Kidney (tissue), 22 donors: ENCODE results near the gene FUS. TPM values are rescaled to one million over a fixed set of nuclear protein-coding genes. Genes with fewer than 3 reads are reported as not detected.

Source experiments
- DNase-seq, 5 donors: peaks; one replicate each; pipeline ENCODE4 v3.0.0-alpha.2; 2013 to 2020
- FAIRE-seq: peaks from 2 replicates; lab custom pipeline; 2012; peaks lifted over from hg19 to GRCh38; lab: Jason Lieb, UNC
- H3K27ac ChIP-seq, 2 donors: one replicate each; pipeline ENCODE4 v1.7.0; 2013; ENCODE audit warnings: low read depth in 2 of 2, low read length in 2 of 2, inconsistent platforms in 1 of 2
- H3K27me3 ChIP-seq: one replicate; pipeline ENCODE4 v1.7.1; 2013; ENCODE audit warnings: low read length, inconsistent platforms; ENCODE audit not compliant: control insufficient read depth, insufficient read depth
- H3K36me3 ChIP-seq, 3 donors: one replicate each; pipeline versions ENCODE4 v1.7.0 to v1.7.1; 2013; ENCODE audit warnings: low read length in 3 of 3, control low read depth in 1 of 3, inconsistent platforms in 1 of 3; ENCODE audit not compliant: insufficient read depth in 3 of 3, control insufficient read depth in 2 of 3
- H3K4me1 ChIP-seq, 3 donors: one replicate each; pipeline versions ENCODE4 v1.7.0 to v1.7.1; 2013; ENCODE audit warnings: low read length in 3 of 3, inconsistent platforms in 1 of 3, low read depth in 1 of 3; ENCODE audit not compliant: control insufficient read depth in 2 of 3, insufficient read depth in 2 of 3
- H3K4me3 ChIP-seq, 3 donors: one replicate each; pipeline versions ENCODE4 v1.7.0 to v1.8.1; 2013; ENCODE audit warnings: low read length in 3 of 3, control low read depth in 1 of 3, inconsistent platforms in 1 of 3
- H3K9ac ChIP-seq, 3 donors: one replicate each; pipeline versions ENCODE4 v1.7.0 to v1.7.1; 2013; ENCODE audit warnings: low read length in 3 of 3, control low read depth in 1 of 3, inconsistent platforms in 1 of 3
- H3K9me3 ChIP-seq, 3 donors: one replicate each; pipeline versions ENCODE4 v1.7.0 to v1.7.1; 2013; ENCODE audit warnings: low read length in 3 of 3, control low read depth in 1 of 3, inconsistent platforms in 1 of 3; ENCODE audit not compliant: control insufficient read depth in 2 of 3, insufficient read depth in 1 of 3
- CTCF ChIP-seq: IDR thresholded peaks from 3 replicates; pipeline ENCODE4 v1.5.1; 2012; ENCODE audit warnings: mild to moderate bottlenecking, moderate library complexity, borderline replicate concordance; ENCODE audit not compliant: insufficient read depth; ENCODE audit errors: extremely low read depth
- intact Hi-C: fragments of 100-400 bp; cut with DNase I; formaldehyde crosslinking; loops from one replicate; pipeline ENCODE4 v1.11.1; 2022
- long read RNA-seq, 10 donors: library from polyadenylated mRNA in 1 of 10; unstranded in 1 of 10; transcript quantifications; one replicate each; pipeline ENCODE4 v2.0.0 and lab custom pipeline, GENCODE V29; 2021 to 2026
- polyA plus RNA-seq: library from polyadenylated mRNA; stranded (reverse); fragments of 350-450 nt; fragmentation: Illumina TruSeq; extraction: RNeasy Lipid Tissue Mini Kit (QIAGEN cat#74804); gene quantifications from one replicate; pipeline ENCODE4 v1.2.3, GENCODE V29; 2014; ENCODE audit warnings: low read depth, low replicate concordance; ENCODE audit not compliant: insufficient read depth
- total RNA-seq: library from RNA; stranded (reverse); fragmentation: NEBNext Ultra II Directional; extraction: Animal tissue kit (Norgen Biotek cat#: 25700); gene quantifications from one replicate; pipeline ENCODE4 v1.2.1, GENCODE V29; 2021
- donor health status: control.
- donor health status: control.
- donor health status: control.
- donor health status: control.
- donor health status: control.
- donor health status: DM: yes; HTN: yes; CAD: no.
- donor health status: Normal renal cell carcinoma (clear cell type).

Gene FUS
- total RNA-seq (333 TPM), polyA plus RNA-seq (180 TPM)
- long read RNA-seq, donor 1, full-length matches to known transcripts: 52 of 166 reads
- long read RNA-seq, donor 1, partial matches to known transcripts: 114 of 166 reads
- long read RNA-seq, donor 1, other reads (novel, unspliced or antisense): 0 of 166 reads
- long read RNA-seq, donor 2, full-length matches to known transcripts: 76 of 237 reads
- long read RNA-seq, donor 2, partial matches to known transcripts: 140 of 237 reads
- long read RNA-seq, donor 2, other reads (novel, unspliced or antisense): 21 of 237 reads
- long read RNA-seq, donor 3, full-length matches to known transcripts: 73 of 204 reads
- long read RNA-seq, donor 3, partial matches to known transcripts: 131 of 204 reads
- long read RNA-seq, donor 3, other reads (novel, unspliced or antisense): 0 of 204 reads
- long read RNA-seq, donor 4, full-length matches to known transcripts: 47 of 104 reads
- long read RNA-seq, donor 4, partial matches to known transcripts: 57 of 104 reads
- long read RNA-seq, donor 4, other reads (novel, unspliced or antisense): 0 of 104 reads
- long read RNA-seq, donor 5, partial matches to known transcripts: 6 of 7 reads
- long read RNA-seq, donor 5, other reads (novel, unspliced or antisense): 0 of 7 reads
- long read RNA-seq, donor 6, full-length matches to known transcripts: 35 of 98 reads
- long read RNA-seq, donor 6, partial matches to known transcripts: 63 of 98 reads
- long read RNA-seq, donor 6, other reads (novel, unspliced or antisense): 0 of 98 reads
- long read RNA-seq, donor 7, full-length matches to known transcripts: 92 of 148 reads
- long read RNA-seq, donor 7, partial matches to known transcripts: 43 of 148 reads
- long read RNA-seq, donor 7, other reads (novel, unspliced or antisense): 13 of 148 reads
- long read RNA-seq, donor 8, full-length matches to known transcripts: 54 of 126 reads
- long read RNA-seq, donor 8, partial matches to known transcripts: 72 of 126 reads
- long read RNA-seq, donor 8, other reads (novel, unspliced or antisense): 0 of 126 reads
- long read RNA-seq, donor 9, full-length matches to known transcripts: 24 of 46 reads
- long read RNA-seq, donor 9, partial matches to known transcripts: 22 of 46 reads
- long read RNA-seq, donor 9, other reads (novel, unspliced or antisense): 0 of 46 reads
- long read RNA-seq, donor 10, full-length matches to known transcripts: 72 of 169 reads
- long read RNA-seq, donor 10, partial matches to known transcripts: 97 of 169 reads
- long read RNA-seq, donor 10, other reads (novel, unspliced or antisense): 0 of 169 reads

GRCh38 chr16:31179747-31180459, at the start of gene FUS:
TSS of gene FUS (plus strand) at chr16:31180139. CDS start at chr16:31180215, 76 bp downstream.
- DNase-seq (peak; percentile 92 to 98 (median 97)), FAIRE-seq (no peak)
- TF ChIP-seq CTCF: peak; percentile 1
- Histone ChIP-seq H3K27me3 (no peaks in the 10 kb centered on the region), H3K36me3 (peaks cover 3 to 22% (median 14%) of the 10 kb centered on the region in 3 donors), H3K27ac (peak within 1 kb of the TSS; percentile 96 to 99), H3K9me3 (no peaks in the 10 kb centered on the region), H3K9ac (peak within 1 kb of the TSS; percentile 74 to 93 (median 77)), H3K4me3 (peak within 1 kb of the TSS; percentile 80 to 89 (median 83)), H3K4me1 (peaks cover 3 to 19% (median 15%) of the 10 kb centered on the region in 3 donors)
- intact Hi-C loops: no loop called here

- Histone ChIP-seq H3K4me3 (no peak overlapping the region), H3K9ac (peak overlapping the region in 1 of 3 donors; percentile 55), H3K27me3 (no peaks in the 10 kb centered on the region), H3K36me3 (peaks cover 3 to 35% (median 8%) of the 10 kb centered on the region in 3 donors), H3K27ac (peak overlapping the region; percentile 85 to 90), H3K9me3 (no peaks in the 10 kb centered on the region), H3K4me1 (peaks cover 0 to 42% (median 15%) of the 10 kb centered on the region in 3 donors)
- intact Hi-C loops: no loop called here
- DNase-seq (peak in 2 of 5 donors; percentile 51 to 82), FAIRE-seq (no peak)
- no peak for TF ChIP-seq CTCF
These were observed 49.5 kb upstream of the FUS start for GRCh38 chr16:31130336-31130891.

GRCh38 chr16:31130899-31131298, 49.0 kb upstream of the FUS start:
- no peak for TF ChIP-seq CTCF
- Histone ChIP-seq H3K4me1 (peaks cover 0 to 45% (median 17%) of the 10 kb centered on the region in 3 donors), H3K36me3 (peaks cover 3 to 35% (median 8%) of the 10 kb centered on the region in 3 donors), H3K9ac (peak overlapping the region in 1 of 3 donors; percentile 55), H3K4me3 (no peak overlapping the region), H3K27me3 (no peaks in the 10 kb centered on the region), H3K9me3 (no peaks in the 10 kb centered on the region), H3K27ac (peak overlapping the region; percentile 85 to 90)
- intact Hi-C loops: no loop called here
- DNase-seq: peak; percentile 56 to 96 (median 75)
- no peak for FAIRE-seq
